SK-N-SH (cell line): Measurements from ENCODE around the gene TRIM29. TPM values are rescaled to one million over a fixed set of nuclear protein-coding genes. Genes with fewer than 3 reads are reported as not detected.
A peak's percentile ranks its signal among the peaks of the same experiment; 100 is the strongest.

Source experiments
- CTCF ChIA-PET: fragments of 300-600, 350-600 bp; formaldehyde crosslinking; extraction: SDS; loops from one replicate; lab custom pipeline; 2021; lab: Yijun Ruan, JAX
- POLR2A ChIA-PET: fragments of 350-600 bp; sonication (Branson Sonifier 250); formaldehyde crosslinking; extraction: SDS; loops from one replicate; lab custom pipeline; 2020; ENCODE audit warnings: antibody characterized with exemption, inconsistent platforms; lab: Yijun Ruan, JAX
- DNase-seq: peaks from one replicate; pipeline ENCODE4 v3.0.0; 2012
- H2AFZ ChIP-seq: fragments of 200-600 bp; sonication (generic); 2 replicates; pipeline ENCODE4 v1.8.1; 2016; ENCODE audit warnings: antibody characterized with exemption, mild to moderate bottlenecking, low read depth
- H3F3A ChIP-seq: fragments of 200-600 bp; sonication (generic); replicated peaks from 2 replicates; pipeline ENCODE3; 2016; ENCODE audit warnings: antibody characterized with exemption, mild to moderate bottlenecking; ENCODE audit not compliant: insufficient read depth
- H3K27ac ChIP-seq, 2 experiments: fragments of 200-500 bp in 1 of 2; fragments of 200-600 bp in 1 of 2; sonication (Bioruptor generic) in 1 of 2; sonication (generic), shearing (Covaris generic) in 1 of 2; 2 replicates each; pipeline versions ENCODE4 v1.5.1 to v1.6.1; 2014 to 2016; ENCODE audit warnings: low read depth in 2 of 2, inconsistent platforms in 1 of 2, low read length in 1 of 2, mild to moderate bottlenecking in 1 of 2, mixed read lengths in 1 of 2
- H3K27me3 ChIP-seq: fragments of 200-600 bp; sonication (generic), shearing (Covaris generic); 2 replicates; pipeline ENCODE4 v1.6.1; 2016; ENCODE audit warnings: mixed run types; ENCODE audit not compliant: insufficient read depth
- H3K36me3 ChIP-seq, 2 experiments: fragments of 200-500 bp in 1 of 2; fragments of 200-600 bp in 1 of 2; sonication (Bioruptor generic) in 1 of 2; sonication (generic) in 1 of 2; replicated peaks in 1 of 2; 2 replicates each; pipeline versions ENCODE3 to v1.5.1; 2014 to 2016; ENCODE audit warnings: low read length in 1 of 2, mild to moderate bottlenecking in 1 of 2; ENCODE audit not compliant: insufficient read depth in 2 of 2, control insufficient read depth in 1 of 2
- H3K4me1 ChIP-seq, 2 experiments: fragments of 200-500 bp in 1 of 2; fragments of 200-600 bp in 1 of 2; sonication (Bioruptor generic) in 1 of 2; sonication (generic), shearing (Covaris generic) in 1 of 2; 2 replicates each; pipeline versions ENCODE4 v1.5.1 to v1.6.1; 2014 to 2016; ENCODE audit warnings: low read depth in 1 of 2, low read length in 1 of 2, mixed run types in 1 of 2; ENCODE audit not compliant: insufficient read depth in 2 of 2, control insufficient read depth in 1 of 2
- H3K4me2 ChIP-seq: fragments of 200-600 bp; sonication (generic), shearing (Covaris generic); 2 replicates; pipeline ENCODE4 v1.6.1; 2017; ENCODE audit warnings: mixed run types
- H3K4me3 ChIP-seq, 2 experiments: fragments of 200-500 bp in 1 of 2; fragments of 200-600 bp in 1 of 2; sonication (Bioruptor generic) in 1 of 2; sonication (generic), shearing (Covaris generic) in 1 of 2; 2 replicates each; pipeline versions ENCODE4 v1.5.1 to v1.8.1; 2014 to 2016; ENCODE audit warnings: low read depth in 2 of 2, inconsistent platforms in 1 of 2, low read length in 1 of 2, mild to moderate bottlenecking in 1 of 2, mixed read lengths in 1 of 2, moderate library complexity in 1 of 2
- H3K79me2 ChIP-seq: fragments of 200-600 bp; sonication (generic); 2 replicates; pipeline ENCODE4 v1.8.1; 2017; ENCODE audit warnings: mild to moderate bottlenecking; ENCODE audit not compliant: insufficient read depth
- H3K9ac ChIP-seq: fragments of 200-600 bp; sonication (generic); 2 replicates; pipeline ENCODE4 v1.6.1; 2017; ENCODE audit warnings: mixed run types
- H3K9me2 ChIP-seq: fragments of 200-600 bp; sonication (generic); 2 replicates; pipeline ENCODE4 v1.6.1; 2017; ENCODE audit warnings: mixed run types
- H3K9me3 ChIP-seq: fragments of 200-600 bp; sonication (generic); 2 replicates; pipeline ENCODE4 v1.6.1; 2017; ENCODE audit warnings: mixed run types, mild to moderate bottlenecking, moderate library complexity
- H4K20me1 ChIP-seq: fragments of 200-600 bp; sonication (generic); 2 replicates; pipeline ENCODE4 v1.6.1; 2017; ENCODE audit warnings: mild to moderate bottlenecking, mixed run types; ENCODE audit not compliant: insufficient read depth
- CTCF ChIP-seq: fragments of 200-600 bp; sonication (generic); IDR thresholded peaks from 2 replicates; pipeline ENCODE4 v1.6.1; 2017; ENCODE audit warnings: antibody characterized with exemption, mild to moderate bottlenecking, moderate library complexity
- ELF1 ChIP-seq: IDR thresholded peaks from 2 replicates; pipeline ENCODE4 v1.4.0; 2012
- FOXM1 ChIP-seq: IDR thresholded peaks from 2 replicates; pipeline ENCODE4 v1.4.0; 2012; ENCODE audit warnings: low read depth, mild to moderate bottlenecking
- IRF3 ChIP-seq: fragments of 150-350 bp; IDR thresholded peaks from 2 replicates; pipeline ENCODE4 v1.6.1; 2016; ENCODE audit warnings: mild to moderate bottlenecking, low read depth, low read length
- JUND ChIP-seq: IDR thresholded peaks from 2 replicates; pipeline ENCODE4 v1.4.0; 2012
- POLR2AphosphoS5 ChIP-seq: IDR thresholded peaks from 2 replicates; pipeline ENCODE4 v1.6.1; 2012; ENCODE audit warnings: low read depth, low read length
- RCOR1 ChIP-seq: fragments of 150-350 bp; IDR thresholded peaks from 2 replicates; pipeline ENCODE4 v1.6.1; 2017; ENCODE audit warnings: antibody characterized with exemption, low read length
- SIN3A ChIP-seq: IDR thresholded peaks from 2 replicates; pipeline ENCODE4 v1.6.1; 2012; ENCODE audit warnings: low read depth, mild to moderate bottlenecking, low read length, moderate library complexity, borderline replicate concordance
- TCF12 ChIP-seq: IDR thresholded peaks from 2 replicates; pipeline ENCODE4 v1.4.0; 2012
- WGBS: methylation state at CpG from one replicate; pipeline ENCODE4 v1.1.6; 2017; ENCODE audit warnings: low lambda C conversion rate; 5-methylcytosine and 5-hydroxymethylcytosine counted together
- polyA plus RNA-seq, 3 experiments: library from polyadenylated mRNA; depleted of rRNA; stranded (reverse); fragments of >200 nt; gene quantifications; 2 replicates each; pipeline ENCODE4 v1.2.3, GENCODE V29; 2012
- TF ChIP-seq, protein P1 (sequence below): IDR thresholded peaks from 2 replicates; pipeline ENCODE4 v1.4.0; 2012; ENCODE audit warnings: low read depth

TRIM29 gene, protein sequence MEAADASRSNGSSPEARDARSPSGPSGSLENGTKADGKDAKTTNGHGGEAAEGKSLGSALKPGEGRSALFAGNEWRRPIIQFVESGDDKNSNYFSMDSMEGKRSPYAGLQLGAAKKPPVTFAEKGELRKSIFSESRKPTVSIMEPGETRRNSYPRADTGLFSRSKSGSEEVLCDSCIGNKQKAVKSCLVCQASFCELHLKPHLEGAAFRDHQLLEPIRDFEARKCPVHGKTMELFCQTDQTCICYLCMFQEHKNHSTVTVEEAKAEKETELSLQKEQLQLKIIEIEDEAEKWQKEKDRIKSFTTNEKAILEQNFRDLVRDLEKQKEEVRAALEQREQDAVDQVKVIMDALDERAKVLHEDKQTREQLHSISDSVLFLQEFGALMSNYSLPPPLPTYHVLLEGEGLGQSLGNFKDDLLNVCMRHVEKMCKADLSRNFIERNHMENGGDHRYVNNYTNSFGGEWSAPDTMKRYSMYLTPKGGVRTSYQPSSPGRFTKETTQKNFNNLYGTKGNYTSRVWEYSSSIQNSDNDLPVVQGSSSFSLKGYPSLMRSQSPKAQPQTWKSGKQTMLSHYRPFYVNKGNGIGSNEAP
- 0.03 TPM in 1 of 2 replicates, not detected in the other for polyA plus RNA-seq (2012; rRNA removed)
- 0.03 TPM in 1 of 2 replicates, not detected in the other for polyA plus RNA-seq (2012; cell fraction: cytosol; rRNA removed)
- polyA plus RNA-seq (2012; cell fraction: nucleus; rRNA removed): 0.05 TPM in 1 of 2 replicates, not detected in the other

DNA sequence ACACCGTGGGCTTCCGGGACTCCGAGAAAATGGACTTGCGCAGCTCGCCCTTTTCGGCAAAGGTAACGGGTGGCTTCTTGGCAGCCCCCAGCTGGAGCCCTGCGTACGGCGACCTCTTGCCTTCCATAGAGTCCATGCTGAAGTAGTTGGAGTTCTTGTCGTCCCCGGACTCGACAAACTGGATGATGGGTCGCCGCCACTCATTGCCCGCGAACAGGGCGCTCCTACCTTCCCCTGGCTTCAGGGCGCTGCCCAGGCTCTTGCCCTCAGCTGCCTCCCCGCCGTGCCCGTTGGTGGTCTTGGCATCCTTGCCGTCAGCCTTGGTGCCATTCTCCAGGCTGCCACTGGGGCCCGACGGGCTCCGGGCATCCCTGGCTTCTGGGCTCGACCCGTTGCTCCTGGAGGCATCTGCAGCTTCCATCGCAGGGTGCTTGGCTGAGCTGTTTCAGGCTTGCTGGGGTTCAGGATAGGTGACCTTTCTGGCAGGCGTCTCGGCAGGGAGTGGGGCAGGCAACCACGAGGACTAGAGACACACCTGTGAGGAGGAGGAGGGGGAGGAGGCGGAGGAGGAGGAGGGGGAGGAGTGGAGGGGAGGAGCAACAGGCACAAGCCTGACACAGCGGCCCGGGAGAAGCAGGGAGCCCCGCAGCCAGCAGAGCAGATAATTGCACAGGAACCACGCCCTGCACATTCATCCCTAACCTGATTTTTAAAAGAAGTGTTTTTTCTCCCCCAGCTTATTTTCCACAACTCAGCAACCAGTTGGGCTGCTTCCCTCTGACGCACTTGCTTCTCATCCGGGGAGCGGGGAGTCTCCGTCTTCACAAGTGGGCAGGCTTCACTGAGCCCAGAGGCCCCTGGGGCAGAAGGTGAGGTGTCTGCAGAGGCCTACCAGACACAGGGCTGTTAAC is at the start of gene TRIM29:
Gene TRIM29, minus strand, starts transcription at position 503 of the 911 bp plus-strand sequence. Its CDS starts 82 bp downstream, at position 421.
- no peak within 1 kb of the TSS for H2AFZ ChIP-seq
- H3F3A ChIP-seq: no peaks in the 10 kb centered on the region
- no peak within 1 kb of the TSS for H3K27ac ChIP-seq
- WGBS: 71% methylated on average over 32 of the region's 41 CpGs
- no peak within 1 kb of the TSS for H3K4me3 ChIP-seq
- H3K79me2 ChIP-seq: no peaks in the 10 kb centered on the region
- H4K20me1 ChIP-seq: no peaks in the 10 kb centered on the region
- no peak within 1 kb of the TSS for H3K4me2 ChIP-seq
- H3K36me3 ChIP-seq: no peaks in the 10 kb centered on the region
- TF ChIP-seq TCF12 (no peak), FOXM1 (no peak), SIN3A (no peak), IRF3 (no peak), ELF1 (no peak), RCOR1 (no peak), CTCF (no peak), POLR2AphosphoS5 (no peak), JUND (no peak)
- TF ChIP-seq, protein P1, sequence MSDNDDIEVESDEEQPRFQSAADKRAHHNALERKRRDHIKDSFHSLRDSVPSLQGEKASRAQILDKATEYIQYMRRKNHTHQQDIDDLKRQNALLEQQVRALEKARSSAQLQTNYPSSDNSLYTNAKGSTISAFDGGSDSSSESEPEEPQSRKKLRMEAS: no peak
- ChIA-PET CTCF (interaction anchor here (0.6 to 3.5 kb wide), 6 partner anchors 9 to 603 kb away, joined by 3 to 18 read pairs (median 3); no protein-coding TSS in a partner anchor), POLR2A (interaction anchor here (0.6 kb wide), 1 partner anchor 21 kb away, joined by 3 read pairs; no protein-coding TSS in a partner anchor)
- H3K9ac ChIP-seq: no peak within 1 kb of the TSS
- H3K4me1 ChIP-seq: peaks cover 0 to 26% of the 10 kb centered on the region in 2 experiments; a peak in 1 of 4 replicates
- no peaks in the 10 kb centered on the region for H3K9me3 ChIP-seq
- peak; percentile 35 for DNase-seq
- H3K27me3 ChIP-seq: peaks cover 1% of the 10 kb centered on the region; the same call in 1 of the 2 replicates
- H3K9me2 ChIP-seq: no peaks in the 10 kb centered on the region
